GM23338 (cell line): Measurements from ENCODE around the gene SMIM14. TPM values are rescaled to one million over a fixed set of nuclear protein-coding genes. Genes with fewer than 3 reads are reported as not detected.

Source experiments
- ATAC-seq: fragments of 200-7000 bp; cut with Tn5 transposase; 3 replicates; pipeline ENCODE4 v1.9.1; 2020
- DNase-seq: peaks from one replicate; pipeline ENCODE4 v3.0.0-alpha.2; 2015; ENCODE audit warnings: low spot score
- H2AFZ ChIP-seq: fragments of 200-600 bp; sonication (generic); 2 replicates; pipeline ENCODE4 v1.8.0; 2016; ENCODE audit warnings: antibody characterized with exemption, mild to moderate bottlenecking, moderate library complexity
- H3F3A ChIP-seq: fragments of 200-600 bp; sonication (generic); replicated peaks from 2 replicates; pipeline ENCODE4 v1.8.0; 2017; ENCODE audit warnings: antibody characterized with exemption, mixed run types, low read depth
- H3K27ac ChIP-seq: fragments of 200-600 bp; sonication (generic); 2 replicates; pipeline ENCODE4 v1.6.1; 2016; ENCODE audit warnings: low read depth
- H3K27me3 ChIP-seq: fragments of 200-600 bp; sonication (generic); 2 replicates; pipeline ENCODE4 v1.8.0; 2016; ENCODE audit warnings: mild to moderate bottlenecking, mixed run types, moderate library complexity; ENCODE audit not compliant: insufficient read depth
- H3K36me3 ChIP-seq: fragments of 200-600 bp; sonication (generic); 2 replicates; pipeline ENCODE4 v1.8.0; 2016; ENCODE audit warnings: mild to moderate bottlenecking; ENCODE audit not compliant: insufficient read depth
- H3K4me1 ChIP-seq: fragments of 200-600 bp; sonication (generic); 2 replicates; pipeline ENCODE4 v1.8.0; 2016; ENCODE audit warnings: mild to moderate bottlenecking, moderate library complexity; ENCODE audit not compliant: insufficient read depth
- H3K4me2 ChIP-seq: fragments of 200-600 bp; sonication (generic); 2 replicates; pipeline ENCODE4 v1.7.1; 2017; ENCODE audit warnings: mixed run types
- H3K4me3 ChIP-seq: fragments of 200-600 bp; sonication (generic); 2 replicates; pipeline ENCODE4 v1.6.1; 2016; ENCODE audit warnings: mixed run types
- H3K79me2 ChIP-seq: fragments of 200-600 bp; sonication (generic); replicated peaks from 2 replicates; pipeline ENCODE4 v1.8.0; 2017; ENCODE audit warnings: mild to moderate bottlenecking; ENCODE audit not compliant: insufficient read depth
- H3K9me2 ChIP-seq: fragments of 200-600 bp; sonication (generic); 2 replicates; pipeline ENCODE4 v1.8.0; 2017; ENCODE audit not compliant: insufficient read depth
- H4K20me1 ChIP-seq: fragments of 200-600 bp; sonication (generic); replicated peaks from 2 replicates; pipeline ENCODE4 v1.8.0; 2017; ENCODE audit warnings: mild to moderate bottlenecking; ENCODE audit not compliant: insufficient read depth
- H3K27ac Mint-ChIP-seq: 2 replicates; pipeline ENCODE4 v1.8.0; 2020; ENCODE audit warnings: inconsistent platforms, mild to moderate bottlenecking, moderate library complexity, mixed read lengths
- H3K27me3 Mint-ChIP-seq: 3 replicates; pipeline ENCODE4 v1.8.0; 2022; ENCODE audit warnings: low read depth, mild to moderate bottlenecking, moderate library complexity, mixed read lengths, inconsistent platforms; ENCODE audit not compliant: insufficient read depth, poor library complexity
- H3K36me3 Mint-ChIP-seq: 3 replicates; pipeline ENCODE4 v1.8.0; 2021; ENCODE audit warnings: low read depth, mild to moderate bottlenecking, inconsistent platforms, moderate library complexity, mixed read lengths
- H3K4me1 Mint-ChIP-seq: 3 replicates; pipeline ENCODE4 v1.8.0; 2020; ENCODE audit warnings: mild to moderate bottlenecking, inconsistent platforms, mixed read lengths
- H3K4me3 Mint-ChIP-seq: 3 replicates; pipeline ENCODE4 v1.8.0; 2021; ENCODE audit warnings: moderate library complexity, mild to moderate bottlenecking, inconsistent platforms, mixed read lengths
- H3K9me3 Mint-ChIP-seq: 3 replicates; pipeline ENCODE4 v1.8.0; 2020; ENCODE audit warnings: moderate library complexity, mild to moderate bottlenecking, inconsistent platforms, mixed read lengths
- CREB1 ChIP-seq: fragments of 250-450 bp; sonication (Bioruptor Pico); IDR thresholded peaks from 2 replicates; pipeline ENCODE4 v1.5.0; 2020; ENCODE audit warnings: low read depth, mild to moderate bottlenecking, moderate library complexity
- CTCF ChIP-seq, 2 experiments: fragments of 200-600 bp in 1 of 2; sonication (generic) in 1 of 2; conservative IDR thresholded peaks; 2 replicates each; pipeline versions ENCODE4 v1.5.1 to v1.6.1; 2016 to 2017; ENCODE audit warnings: antibody characterized with exemption in 2 of 2, low read depth in 2 of 2, mild to moderate bottlenecking in 2 of 2, moderate library complexity in 1 of 2
- ETS1 ChIP-seq: IDR thresholded peaks from 2 replicates; pipeline ENCODE4 v1.6.1; 2016; ENCODE audit warnings: antibody characterized with exemption
- EZH2 ChIP-seq: fragments of 200-600 bp; sonication (generic); IDR thresholded peaks from one replicate; pipeline ENCODE4 v1.8.0; 2017; ENCODE audit warnings: antibody characterized with exemption, mild to moderate bottlenecking, low read depth; ENCODE audit not compliant: unreplicated experiment
- EZH2phosphoT487 ChIP-seq: fragments of 200-600 bp; sonication (generic); IDR thresholded peaks from one replicate; pipeline ENCODE4 v1.8.1; 2018; ENCODE audit warnings: antibody characterized with exemption; ENCODE audit not compliant: unreplicated experiment
- JUNB ChIP-seq: IDR thresholded peaks from one replicate; pipeline ENCODE4 v1.6.1; 2016; ENCODE audit warnings: antibody characterized with exemption; ENCODE audit not compliant: unreplicated experiment
- NANOG ChIP-seq: IDR thresholded peaks from 2 replicates; pipeline ENCODE4 v1.6.1; 2016; ENCODE audit warnings: antibody characterized with exemption, borderline replicate concordance
- POLR2AphosphoS5 ChIP-seq: IDR thresholded peaks from 2 replicates; pipeline ENCODE4 v1.6.1; 2016; ENCODE audit warnings: antibody characterized with exemption, low read depth
- REST ChIP-seq: IDR thresholded peaks from one replicate; pipeline ENCODE4 v1.6.1; 2018; ENCODE audit warnings: antibody characterized with exemption; ENCODE audit not compliant: unreplicated experiment
- STAT1 ChIP-seq: IDR thresholded peaks from one replicate; pipeline ENCODE4 v1.6.1; 2016; ENCODE audit warnings: antibody characterized with exemption; ENCODE audit not compliant: unreplicated experiment
- ZNF114 ChIP-seq: fragments of 250-450 bp; sonication (Bioruptor Pico); IDR thresholded peaks from 2 replicates; pipeline ENCODE4 v1.5.0; 2020; ENCODE audit warnings: mild to moderate bottlenecking, moderate library complexity
- ZNF331 ChIP-seq: fragments of 250-450 bp; sonication (Bioruptor Pico); IDR thresholded peaks from 2 replicates; pipeline ENCODE4 v1.5.0; 2020; ENCODE audit warnings: low read depth, mild to moderate bottlenecking, moderate library complexity
- ZNF462 ChIP-seq: fragments of 250-450 bp; sonication (Bioruptor Pico); IDR thresholded peaks from 2 replicates; pipeline ENCODE4 v1.5.0; 2020; ENCODE audit warnings: mild to moderate bottlenecking, moderate library complexity
- polyA plus RNA-seq: library from polyadenylated mRNA; unstranded; fragments of >200 nt; fragmentation: Nextera tagmentation; extraction: Ambion mirVana; gene quantifications from 2 replicates; pipeline ENCODE4 v1.2.1, GENCODE V29; 2016
- total RNA-seq: library from RNA; depleted of rRNA; stranded (reverse); fragments of >200 nt; shearing (Covaris generic); gene quantifications from 2 replicates; pipeline ENCODE4 v1.2.3, GENCODE V29; 2014

SMIM14 gene
- total and polyA plus RNA-seq, 2 experiments from 2014 or later = 29.0 to 52.6 TPM

- Histone ChIP-seq H3K36me3 (no peaks in the 10 kb centered on the region), H4K20me1 (no peaks in the 10 kb centered on the region), H3K4me3 (no peak overlapping the region), H3K4me2 (no peak overlapping the region), H3F3A (peaks cover 6% of the 10 kb centered on the region; the same call in 1 of the 2 replicates), H3K27ac (no peak overlapping the region), H2AFZ (no peak overlapping the region), H3K4me1 (peaks cover 9% of the 10 kb centered on the region), H3K27me3 (no peaks in the 10 kb centered on the region), H3K79me2 (peaks cover 37% of the 10 kb centered on the region), H3K9me2 (no peaks in the 10 kb centered on the region)
- ATAC-seq (no peak), DNase-seq (no peak)
- H3K27me3 Mint-ChIP-seq = peaks cover 4% of the 10 kb centered on the region
- peaks cover 14% of the 10 kb centered on the region for H3K4me1 Mint-ChIP-seq
- H3K9me3 Mint-ChIP-seq = no peaks in the 10 kb centered on the region
- TF ChIP-seq ZNF462 (CRISPR knock-in tag) (no peak), EZH2 (no peak), EZH2phosphoT487 (no peak), ETS1 (no peak), CREB1 (CRISPR knock-in tag) (no peak), JUNB (no peak), ZNF331 (no peak), CTCF (conservative IDR thresholded peaks at IDR 0.05; ENCODE audit: low read depth in 2 of 2) (no peak), STAT1 (no peak), REST (no peak), ZNF114 (CRISPR knock-in tag) (no peak), NANOG (no peak), POLR2AphosphoS5 (no peak)
- H3K27ac Mint-ChIP-seq = no peak overlapping the region; the same call in 1 of the 2 replicates
- peaks cover 4% of the 10 kb centered on the region; the same call in 2 of the 3 replicates for H3K36me3 Mint-ChIP-seq
- H3K4me3 Mint-ChIP-seq = no peak overlapping the region
Measured at GRCh38 chr4:39627413-39627812, 11.3 kb downstream of the SMIM14 start.
